Natural killer cell (primary cell): Measurements from ENCODE around the gene BRF1. TPM values are rescaled to one million over a fixed set of nuclear protein-coding genes. Genes with fewer than 3 reads are reported as not detected.

ENCODE experiments used
- ATAC-seq, 3 donors: fragments of 150-1000 bp in 2 of 3; fragments of 200-7000 bp in 1 of 3; cut with Tn5 transposase; 1 replicate in 1 of 3; 2 replicates in 2 of 3; pipeline ENCODE4 v1.10.0; 2021; ENCODE audit warnings: mild to moderate bottlenecking in 2 of 3, moderate library complexity in 2 of 3
- DNase-seq, 2 donors: peaks; one replicate each; pipeline versions ENCODE4 v3.0.0 to v3.0.0-alpha.2; 2013 to 2021; ENCODE audit warnings: mixed read lengths in 1 of 2
- H3K27ac ChIP-seq: one replicate; pipeline ENCODE4 v1.5.1; 2013; ENCODE audit warnings: mild to moderate bottlenecking, low read length
- H3K27me3 ChIP-seq: one replicate; pipeline ENCODE4 v1.6.1; 2013; ENCODE audit warnings: low read length; ENCODE audit not compliant: control insufficient read depth, insufficient read depth
- H3K36me3 ChIP-seq: one replicate; pipeline ENCODE4 v1.6.1; 2013; ENCODE audit warnings: low read length; ENCODE audit not compliant: control insufficient read depth, insufficient read depth
- H3K4me1 ChIP-seq: one replicate; pipeline ENCODE4 v1.6.1; 2013; ENCODE audit warnings: low read length; ENCODE audit not compliant: control insufficient read depth, insufficient read depth
- H3K4me3 ChIP-seq: one replicate; pipeline ENCODE4 v1.5.1; 2013; ENCODE audit warnings: low read length
- H3K9me3 ChIP-seq: one replicate; pipeline ENCODE4 v1.6.1; 2013; ENCODE audit warnings: low read length; ENCODE audit not compliant: control insufficient read depth, insufficient read depth
- H3K27ac Mint-ChIP-seq, 2 donors: one replicate each; pipeline ENCODE4 v1.8.0; 2022; ENCODE audit warnings: mild to moderate bottlenecking in 2 of 2, mixed read lengths in 2 of 2, moderate library complexity in 1 of 2
- H3K27me3 Mint-ChIP-seq, 2 donors: one replicate each; pipeline ENCODE4 v1.8.0; 2022; ENCODE audit warnings: low read depth in 2 of 2, mixed read lengths in 2 of 2
- H3K36me3 Mint-ChIP-seq: one replicate; pipeline ENCODE4 v1.8.0; 2022; ENCODE audit warnings: mixed read lengths
- H3K4me1 Mint-ChIP-seq, 2 donors: one replicate each; pipeline ENCODE4 v1.8.0; 2022; ENCODE audit warnings: mixed read lengths in 2 of 2
- H3K4me3 Mint-ChIP-seq: one replicate; pipeline ENCODE4 v1.8.0; 2022; ENCODE audit warnings: mild to moderate bottlenecking, moderate library complexity, mixed read lengths
- H3K9me3 Mint-ChIP-seq, 2 donors: one replicate each; pipeline ENCODE4 v1.8.0; 2022; ENCODE audit warnings: mixed read lengths in 2 of 2
- CTCF ChIP-seq: fragments of 200-600 bp; IDR thresholded peaks from one replicate; pipeline ENCODE4 v1.8.0; 2022; ENCODE audit warnings: antibody characterized with exemption
- WGBS: methylation state at CpG from one replicate; pipeline ENCODE4 v1.1.7; 2013; ENCODE audit warnings: missing lambda C conversion rate; ENCODE audit not compliant: insufficient coverage; 5-methylcytosine and 5-hydroxymethylcytosine counted together
- intact Hi-C: fragments of 100-400 bp; cut with micrococcal nuclease; formaldehyde crosslinking; loops from one replicate; pipeline ENCODE4 v1.14.2; 2022
- total RNA-seq, 4 donors: library from RNA; stranded (reverse); fragments of 120-200 nt in 1 of 4; gene quantifications; one replicate each; pipeline versions ENCODE4 v1.2.3 to v1.2.4, GENCODE V29; 2013 to 2022

BRF1 gene
- total RNA-seq, 3 donors from 2014 or later (not counting 1 experiment from before 2014, with no cell fraction given): 82.4 to 92.7 (median 87.4) TPM

- no peaks in the 10 kb centered on the region for H3K4me1 ChIP-seq
- H3K27me3 ChIP-seq: no peaks in the 10 kb centered on the region
- no peaks in the 10 kb centered on the region for H3K36me3 Mint-ChIP-seq
- H3K4me3 Mint-ChIP-seq: no peak overlapping the region
- intact Hi-C loops: no loop called here
- no peak overlapping the region for H3K27ac ChIP-seq
- H3K27me3 Mint-ChIP-seq: no peaks in the 10 kb centered on the region
- no peak overlapping the region for H3K27ac Mint-ChIP-seq
- no peak for TF ChIP-seq CTCF
- 96% methylated on average over 29 of the region's 30 CpGs for WGBS
- DNase-seq (no peak), ATAC-seq (no peak)
- H3K9me3 Mint-ChIP-seq: no peaks in the 10 kb centered on the region
- H3K9me3 ChIP-seq: no peaks in the 10 kb centered on the region
- no peak overlapping the region for H3K4me3 ChIP-seq
- H3K36me3 ChIP-seq: no peaks in the 10 kb centered on the region
- H3K4me1 Mint-ChIP-seq: peaks cover 19 to 25% of the 10 kb centered on the region in 2 donors
Observed at GRCh38 chr14:105324080-105324778, 23.4 kb upstream of the BRF1 start.

GRCh38 chr14:105323663-105324062 is 22.9 kb upstream of the BRF1 start:
- Histone ChIP-seq H3K27ac (no peak overlapping the region), H3K36me3 (no peaks in the 10 kb centered on the region), H3K4me1 (no peaks in the 10 kb centered on the region), H3K27me3 (no peaks in the 10 kb centered on the region), H3K4me3 (no peak overlapping the region), H3K9me3 (no peaks in the 10 kb centered on the region)
- DNase-seq: no peak
- WGBS: 97% methylated on average over 13 of the region's 13 CpGs
- ATAC-seq: no peak
- no peaks in the 10 kb centered on the region for H3K36me3 Mint-ChIP-seq
- intact Hi-C loops: no loop called here
- no peaks in the 10 kb centered on the region for H3K9me3 Mint-ChIP-seq
- no peak for TF ChIP-seq CTCF
- H3K27ac Mint-ChIP-seq: no peak overlapping the region
- H3K4me1 Mint-ChIP-seq: peaks cover 13 to 19% of the 10 kb centered on the region in 2 donors
- no peak overlapping the region for H3K4me3 Mint-ChIP-seq
- H3K27me3 Mint-ChIP-seq: no peaks in the 10 kb centered on the region

GRCh38 chr14:105322791-105323556 is 22.2 kb upstream of the BRF1 start:
- intact Hi-C loops: no loop called here
- no peak for DNase-seq
- H3K4me3 ChIP-seq: no peak overlapping the region
- Mint-ChIP-seq H3K36me3 (no peaks in the 10 kb centered on the region), H3K9me3 (no peaks in the 10 kb centered on the region), H3K27ac (no peak overlapping the region), H3K4me3 (no peak overlapping the region), H3K27me3 (no peaks in the 10 kb centered on the region), H3K4me1 (peaks cover 12 to 15% of the 10 kb centered on the region in 2 donors)
- H3K27me3 ChIP-seq: no peaks in the 10 kb centered on the region
- no peak for TF ChIP-seq CTCF
- H3K36me3 ChIP-seq: no peaks in the 10 kb centered on the region
- ATAC-seq: no peak
- H3K4me1 ChIP-seq: peaks cover 1% of the 10 kb centered on the region
- WGBS: 89% methylated on average over 27 of the region's 27 CpGs
- no peaks in the 10 kb centered on the region for H3K9me3 ChIP-seq
- no peak overlapping the region for H3K27ac ChIP-seq
